ENCODE measurements around the gene C11orf87. TPM values are rescaled to one million over a fixed set of nuclear protein-coding genes. Genes with fewer than 3 reads are reported as not detected.
A peak's percentile ranks its signal among the peaks of the same experiment; 100 is the strongest.

The C11orf87 gene
- total and polyA plus RNA-seq, 4 donors: 0.09 TPM; not detected in 3

- Histone ChIP-seq H3K27ac (ENCODE audit: low read depth in 1 of 2, low read length in 1 of 2) (no peak overlapping the region), H3K4me1 (ENCODE audit: control insufficient read depth in 5 of 5, insufficient read depth in 5 of 5, low read length in 5 of 5) (peaks cover 0 to 15% (median 5%) of the 10 kb centered on the region in 5 donors), H3K4me3 (no peak overlapping the region), H3K36me3 (ENCODE audit: control insufficient read depth in 4 of 4, insufficient read depth in 4 of 4, low read length in 4 of 4) (no peaks in the 10 kb centered on the region), H3K9ac (ENCODE audit: insufficient read depth in 1 of 2, low read length in 2 of 2) (no peak overlapping the region), H3K27me3 (ENCODE audit: control insufficient read depth in 3 of 3, insufficient read depth in 3 of 3, low read length in 2 of 3) (peaks cover 20 to 53% (median 41%) of the 10 kb centered on the region in 3 donors), H3K9me3 (ENCODE audit: control insufficient read depth in 4 of 4, insufficient read depth in 3 of 4, low read length in 3 of 4) (peaks cover 0 to 11% (median 0%) of the 10 kb centered on the region in 4 donors)
- DNase-seq (peak; percentile 19 to 46 (median 40)), ATAC-seq (ENCODE audit: insufficient read depth, low FRiP score) (no peak)
- WGBS, 2 donors: 7 to 10% methylated on average over 10 of the region's 10 CpGs
- TF ChIP-seq CTCF (IDR thresholded peaks at IDR 0.05; ENCODE audit: control extremely low read depth, extremely low read depth): no peak
Measured at GRCh38 chr11:109424901-109425300, 2.9 kb downstream of the C11orf87 start.

- Histone ChIP-seq H3K9me3 (ENCODE audit: control insufficient read depth in 4 of 4, insufficient read depth in 3 of 4, low read length in 3 of 4) (peaks cover 0 to 11% (median 0%) of the 10 kb centered on the region in 4 donors), H3K27me3 (ENCODE audit: control insufficient read depth in 3 of 3, insufficient read depth in 3 of 3, low read length in 2 of 3) (peaks cover 20 to 51% (median 41%) of the 10 kb centered on the region in 3 donors), H3K27ac (ENCODE audit: low read depth in 1 of 2, low read length in 1 of 2) (no peak overlapping the region), H3K36me3 (ENCODE audit: control insufficient read depth in 4 of 4, insufficient read depth in 4 of 4, low read length in 4 of 4) (no peaks in the 10 kb centered on the region), H3K9ac (ENCODE audit: insufficient read depth in 1 of 2, low read length in 2 of 2) (no peak overlapping the region), H3K4me1 (ENCODE audit: control insufficient read depth in 5 of 5, insufficient read depth in 5 of 5, low read length in 5 of 5) (peaks cover 0 to 15% (median 5%) of the 10 kb centered on the region in 5 donors), H3K4me3 (no peak overlapping the region)
- DNase-seq: no peak
- TF ChIP-seq CTCF (IDR thresholded peaks at IDR 0.05; ENCODE audit: control extremely low read depth, extremely low read depth): no peak
- ATAC-seq (ENCODE audit: insufficient read depth, low FRiP score): no peak
- 46 to 52% methylated on average over 2 of the region's 2 CpGs for WGBS, 2 donors
Measured at GRCh38 chr11:109425554-109425953, 3.6 kb downstream of the C11orf87 start.

- TF ChIP-seq CTCF (IDR thresholded peaks at IDR 0.05; ENCODE audit: control extremely low read depth, extremely low read depth): no peak
- Histone ChIP-seq H3K27me3 (ENCODE audit: control insufficient read depth in 3 of 3, insufficient read depth in 3 of 3, low read length in 2 of 3) (peaks cover 20 to 40% (median 32%) of the 10 kb centered on the region in 3 donors), H3K9ac (ENCODE audit: insufficient read depth in 1 of 2, low read length in 2 of 2) (no peak overlapping the region), H3K4me1 (ENCODE audit: control insufficient read depth in 5 of 5, insufficient read depth in 5 of 5, low read length in 5 of 5) (peaks cover 0 to 15% (median 5%) of the 10 kb centered on the region in 5 donors), H3K9me3 (ENCODE audit: control insufficient read depth in 4 of 4, insufficient read depth in 3 of 4, low read length in 3 of 4) (peaks cover 0 to 11% (median 0%) of the 10 kb centered on the region in 4 donors), H3K27ac (ENCODE audit: low read depth in 1 of 2, low read length in 1 of 2) (no peak overlapping the region), H3K4me3 (no peak overlapping the region), H3K36me3 (ENCODE audit: control insufficient read depth in 4 of 4, insufficient read depth in 4 of 4, low read length in 4 of 4) (no peaks in the 10 kb centered on the region)
- ATAC-seq (ENCODE audit: insufficient read depth, low FRiP score) (no peak), DNase-seq (no peak)
- 63 to 65% methylated on average over 4 of the region's 4 CpGs for WGBS, 2 donors
Measured at GRCh38 chr11:109426442-109427240, 4.7 kb downstream of the C11orf87 start.
